ENCODE data around the gene HRG.

DNA sequence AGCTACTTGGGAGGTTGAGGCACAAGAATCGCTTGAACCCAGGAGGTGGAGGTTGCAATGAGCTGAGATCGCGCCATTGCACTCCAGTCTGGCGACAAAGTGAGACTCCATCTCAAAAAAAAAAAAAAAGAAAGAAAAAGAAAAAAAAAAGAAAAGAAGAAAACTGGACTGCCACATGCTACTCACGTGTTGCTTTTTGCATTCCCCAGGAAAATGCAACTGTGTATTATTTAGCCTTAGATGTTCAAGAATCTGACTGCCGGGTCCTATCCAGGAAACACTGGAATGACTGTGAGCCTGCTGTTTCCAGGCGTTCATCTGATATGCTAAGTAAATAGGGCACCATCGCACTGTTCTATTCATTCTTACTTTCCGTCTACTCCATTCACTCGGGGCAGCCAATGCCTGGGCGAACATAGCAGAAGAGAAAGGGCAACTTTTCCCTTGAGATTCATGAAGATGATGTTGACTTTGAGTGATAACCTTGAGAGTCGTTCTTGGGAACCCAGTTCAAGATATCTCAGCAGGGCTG is 21.4 kb downstream of the HRG start:
- TF ChIP-seq, protein P1, sequence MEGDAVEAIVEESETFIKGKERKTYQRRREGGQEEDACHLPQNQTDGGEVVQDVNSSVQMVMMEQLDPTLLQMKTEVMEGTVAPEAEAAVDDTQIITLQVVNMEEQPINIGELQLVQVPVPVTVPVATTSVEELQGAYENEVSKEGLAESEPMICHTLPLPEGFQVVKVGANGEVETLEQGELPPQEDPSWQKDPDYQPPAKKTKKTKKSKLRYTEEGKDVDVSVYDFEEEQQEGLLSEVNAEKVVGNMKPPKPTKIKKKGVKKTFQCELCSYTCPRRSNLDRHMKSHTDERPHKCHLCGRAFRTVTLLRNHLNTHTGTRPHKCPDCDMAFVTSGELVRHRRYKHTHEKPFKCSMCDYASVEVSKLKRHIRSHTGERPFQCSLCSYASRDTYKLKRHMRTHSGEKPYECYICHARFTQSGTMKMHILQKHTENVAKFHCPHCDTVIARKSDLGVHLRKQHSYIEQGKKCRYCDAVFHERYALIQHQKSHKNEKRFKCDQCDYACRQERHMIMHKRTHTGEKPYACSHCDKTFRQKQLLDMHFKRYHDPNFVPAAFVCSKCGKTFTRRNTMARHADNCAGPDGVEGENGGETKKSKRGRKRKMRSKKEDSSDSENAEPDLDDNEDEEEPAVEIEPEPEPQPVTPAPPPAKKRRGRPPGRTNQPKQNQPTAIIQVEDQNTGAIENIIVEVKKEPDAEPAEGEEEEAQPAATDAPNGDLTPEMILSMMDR (IDR thresholded peaks at IDR 0.05; ENCODE audit: low read depth, low read length, poor library complexity, severe bottlenecking): no peak
- TF ChIP-seq EZH2phosphoT487 (IDR thresholded peaks at IDR 0.05; ENCODE audit: borderline replicate concordance, low read length): no peak

Data from DOHH2 (cell line).